Psoas muscle (tissue), 8 donors: ENCODE measurements around the gene MPP7. TPM values are rescaled to one million over a fixed set of nuclear protein-coding genes. Genes with fewer than 3 reads are reported as not detected.

Experiments used
- ATAC-seq, 4 donors: fragments of 200-7000 bp; cut with Tn5 transposase; one replicate each; pipeline ENCODE4 v1.9.1; 2020; ENCODE audit warnings: moderate library complexity in 3 of 4, mild to moderate bottlenecking in 2 of 4
- DNase-seq, 2 donors: peaks; one replicate each; pipeline ENCODE4 v3.0.0-alpha.2; 2020
- H3K27ac ChIP-seq: fragments of 200-600 bp; one replicate; pipeline ENCODE4 v1.8.0; 2022
- H3K27me3 ChIP-seq, 3 donors: fragments of 200-600 bp in 1 of 3; one replicate each; pipeline versions ENCODE4 v1.6.1 to v1.8.0; 2013 to 2022; ENCODE audit warnings: low read length in 2 of 3, mild to moderate bottlenecking in 2 of 3, moderate library complexity in 1 of 3; ENCODE audit not compliant: insufficient read depth in 3 of 3
- H3K36me3 ChIP-seq, 2 donors: fragments of 200-600 bp in 1 of 2; one replicate each; pipeline versions ENCODE4 v1.6.1 to v1.8.0; 2013 to 2022; ENCODE audit warnings: low read depth in 1 of 2, mild to moderate bottlenecking in 1 of 2, moderate library complexity in 1 of 2; ENCODE audit not compliant: insufficient read depth in 1 of 2
- H3K4me1 ChIP-seq: fragments of 200-600 bp; one replicate; pipeline ENCODE4 v1.8.0; 2022
- H3K4me3 ChIP-seq: fragments of 200-600 bp; one replicate; pipeline ENCODE4 v1.8.0; 2022; ENCODE audit warnings: mild to moderate bottlenecking
- H3K9me3 ChIP-seq: fragments of 200-600 bp; one replicate; pipeline ENCODE4 v1.8.0; 2022
- CTCF ChIP-seq: fragments of 200-600 bp; IDR thresholded peaks from one replicate; pipeline ENCODE4 v1.8.0; 2022; ENCODE audit warnings: antibody characterized with exemption
- WGBS, 3 donors: extraction: QIAGEN DNeasy Blood & Tissue Kit; methylation state at CpG; one replicate each; pipeline versions ENCODE4 v1.1.6 to v1.1.7; 2013; 5-methylcytosine and 5-hydroxymethylcytosine counted together
- intact Hi-C, 2 donors: fragments of 100-400 bp; cut with DNase I; formaldehyde crosslinking; loops; one replicate each; pipeline versions ENCODE4 v1.11.0 to v1.14.2; 2022
- polyA plus RNA-seq, 3 donors: library from polyadenylated mRNA; stranded (reverse); fragments of 200-250 nt; gene quantifications; one replicate each; pipeline ENCODE4 v1.2.3, GENCODE V29; 2013
- total RNA-seq, 4 donors: library from RNA; stranded (reverse); fragmentation: NEBNext Ultra II Directional in 2 of 4; extraction: Animal tissue kit (Norgen Biotek cat#: 25700) in 2 of 4; gene quantifications; one replicate each; pipeline versions ENCODE4 v1.2.1 to v1.2.4, GENCODE V29; 2021 to 2023
- donor health status: healthy with polysubstance abuse.
- donor health status: DM: no; HTN: no; CAD: no; lungs with moderate emphysema.
- donor health status: Bipolar disorder and iron deficiency.
- donor health status: healthy.
- donor health status: DM: yes; HTN: yes; CAD: no.
- donor health status: DM: no; HTN: no; CAD: no.
- donor health status: DM: no; HTN: no; CAD: no.
- donor health status: DM: yes; HTN: yes; CAD: no.

Gene MPP7
- total and polyA plus RNA-seq, 7 donors, result 2.3 to 12.5 (median 11.3) TPM

GRCh38 chr10:28294169-28294532 is 8.7 kb downstream of the MPP7 start:
- DNase-seq (no peak), ATAC-seq (no peak)
- Histone ChIP-seq H3K9me3 (no peaks in the 10 kb centered on the region), H3K27me3 (no peaks in the 10 kb centered on the region), H3K36me3 (no peaks in the 10 kb centered on the region), H3K4me3 (no peak overlapping the region), H3K27ac (peak overlapping the region; percentile 31), H3K4me1 (peaks cover 38% of the 10 kb centered on the region)
- no peak for TF ChIP-seq CTCF
- WGBS, 3 donors, result 67 to 76% (median 75%) methylated on average over 8 of the region's 8 CpGs
- intact Hi-C loops, result no loop called here

- H3K4me1 ChIP-seq, result peaks cover 32% of the 10 kb centered on the region
- no peaks in the 10 kb centered on the region for H3K9me3 ChIP-seq
- no peaks in the 10 kb centered on the region for H3K27me3 ChIP-seq
- DNase-seq, result no peak
- no peak for TF ChIP-seq CTCF
- intact Hi-C loops, result no loop called here
- ATAC-seq, result no peak
- WGBS, 3 donors, result 82 to 86% (median 84%) methylated on average over 21 of the region's 21 CpGs
- peak overlapping the region; percentile 31 for H3K27ac ChIP-seq
- H3K36me3 ChIP-seq, result no peaks in the 10 kb centered on the region
- H3K4me3 ChIP-seq, result no peak overlapping the region
These were observed 9.4 kb downstream of the MPP7 start for GRCh38 chr10:28293236-28294168.

- ATAC-seq (peak; percentile 86 to 94 (median 89)), DNase-seq (no peak)
- Histone ChIP-seq H3K27ac (peak overlapping the region; percentile 53), H3K4me3 (no peak overlapping the region), H3K27me3 (no peaks in the 10 kb centered on the region), H3K36me3 (no peaks in the 10 kb centered on the region), H3K9me3 (no peaks in the 10 kb centered on the region), H3K4me1 (peaks cover 26% of the 10 kb centered on the region)
- TF ChIP-seq CTCF, result no peak
- intact Hi-C loops, result no loop called here
- WGBS, 3 donors, result 75 to 76% (median 76%) methylated on average over 5 of the region's 5 CpGs
These were observed 11.0 kb downstream of the MPP7 start for GRCh38 chr10:28291881-28292297.

GRCh38 chr10:28285816-28286215 is 17.0 kb downstream of the MPP7 start:
- ATAC-seq, result no peak
- Histone ChIP-seq H3K27ac (peak overlapping the region; percentile 38), H3K36me3 (no peaks in the 10 kb centered on the region), H3K4me3 (no peak overlapping the region), H3K27me3 (no peaks in the 10 kb centered on the region), H3K4me1 (peaks cover 22% of the 10 kb centered on the region), H3K9me3 (no peaks in the 10 kb centered on the region)
- intact Hi-C loops, result no loop called here
- no peak for DNase-seq
- WGBS, 3 donors, result 87 to 94% (median 92%) methylated on average over 6 of the region's 6 CpGs
- no peak for TF ChIP-seq CTCF
